GM19193 (cell line): ENCODE measurements around the gene SH3PXD2B.

Experiments used
- POLR2A ChIP-seq: IDR thresholded peaks from 4 replicates; pipeline ENCODE4 v1.6.1; 2011; ENCODE audit not compliant: insufficient read depth, insufficient read length; ENCODE audit errors: extremely low read depth

The SH3PXD2B gene

GRCh38 chr5:172454358-172455086, at the start of gene SH3PXD2B:
SH3PXD2B (minus strand) TSS chr5:172454525; CDS start chr5:172454352, 173 bp downstream.
- TF ChIP-seq POLR2A, result no peak

DNA sequence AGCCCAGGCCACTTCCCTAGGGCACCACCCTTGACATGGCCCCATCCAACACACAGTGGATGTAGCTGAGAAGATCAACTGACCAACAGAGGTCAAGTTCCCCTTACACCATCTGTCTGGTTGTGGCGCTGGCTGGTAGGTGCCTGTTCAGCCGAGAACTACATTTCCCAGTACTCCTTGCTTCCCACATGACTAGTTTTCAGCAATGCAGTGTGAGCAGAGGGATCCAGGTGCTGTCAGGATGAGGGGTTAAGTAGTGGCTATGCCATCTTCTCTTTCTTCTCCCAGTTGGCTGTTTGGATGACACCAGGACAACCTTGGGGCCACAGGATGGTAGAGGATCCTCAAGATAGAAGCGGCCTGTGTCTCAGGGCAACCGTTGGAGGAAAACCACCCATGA, 48.6 kb upstream of the SH3PXD2B start:
- no peak for TF ChIP-seq POLR2A

GRCh38 chr5:172502410-172502809, 48.1 kb upstream of the SH3PXD2B start:
- no peak for TF ChIP-seq POLR2A

- TF ChIP-seq POLR2A, result no peak
Observed at GRCh38 chr5:172501708-172502320, 47.5 kb upstream of the SH3PXD2B start.

- TF ChIP-seq POLR2A, result no peak
Observed at GRCh38 chr5:172499287-172499686, 45.0 kb upstream of the SH3PXD2B start.

- TF ChIP-seq POLR2A, result no peak
Observed at GRCh38 chr5:172498431-172499129, 44.3 kb upstream of the SH3PXD2B start.

GRCh38 chr5:172497591-172498255, 43.4 kb upstream of the SH3PXD2B start:
- no peak for TF ChIP-seq POLR2A

- no peak for TF ChIP-seq POLR2A
Observed at GRCh38 chr5:172496671-172497371, 42.5 kb upstream of the SH3PXD2B start.

- no peak for TF ChIP-seq POLR2A
Observed at GRCh38 chr5:172494630-172495505, 40.5 kb upstream of the SH3PXD2B start.

- no peak for TF ChIP-seq POLR2A
Observed at GRCh38 chr5:172493906-172494305, 39.6 kb upstream of the SH3PXD2B start.

- TF ChIP-seq POLR2A, result no peak
Observed at GRCh38 chr5:172493461-172493860, 39.1 kb upstream of the SH3PXD2B start.

DNA sequence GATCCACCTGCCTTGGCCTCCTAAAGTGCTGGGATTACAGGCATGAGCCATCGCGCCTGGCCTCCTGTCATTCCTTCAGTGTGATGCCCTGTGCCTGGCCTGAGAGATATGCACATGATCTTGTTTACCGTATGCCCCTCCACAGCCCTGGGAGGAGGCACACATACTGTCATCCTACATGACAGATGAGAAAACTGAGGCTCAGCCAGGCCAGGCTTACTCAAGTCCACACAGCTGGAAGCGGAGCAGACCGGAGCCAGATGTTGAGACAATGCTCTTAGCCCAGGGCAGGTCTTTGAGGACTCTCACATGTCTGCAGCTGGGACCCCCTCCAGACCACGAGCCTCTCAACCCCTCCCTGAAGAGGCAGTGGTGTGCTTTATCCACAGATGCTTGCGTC, 38.7 kb upstream of the SH3PXD2B start:
- TF ChIP-seq POLR2A, result no peak

DNA sequence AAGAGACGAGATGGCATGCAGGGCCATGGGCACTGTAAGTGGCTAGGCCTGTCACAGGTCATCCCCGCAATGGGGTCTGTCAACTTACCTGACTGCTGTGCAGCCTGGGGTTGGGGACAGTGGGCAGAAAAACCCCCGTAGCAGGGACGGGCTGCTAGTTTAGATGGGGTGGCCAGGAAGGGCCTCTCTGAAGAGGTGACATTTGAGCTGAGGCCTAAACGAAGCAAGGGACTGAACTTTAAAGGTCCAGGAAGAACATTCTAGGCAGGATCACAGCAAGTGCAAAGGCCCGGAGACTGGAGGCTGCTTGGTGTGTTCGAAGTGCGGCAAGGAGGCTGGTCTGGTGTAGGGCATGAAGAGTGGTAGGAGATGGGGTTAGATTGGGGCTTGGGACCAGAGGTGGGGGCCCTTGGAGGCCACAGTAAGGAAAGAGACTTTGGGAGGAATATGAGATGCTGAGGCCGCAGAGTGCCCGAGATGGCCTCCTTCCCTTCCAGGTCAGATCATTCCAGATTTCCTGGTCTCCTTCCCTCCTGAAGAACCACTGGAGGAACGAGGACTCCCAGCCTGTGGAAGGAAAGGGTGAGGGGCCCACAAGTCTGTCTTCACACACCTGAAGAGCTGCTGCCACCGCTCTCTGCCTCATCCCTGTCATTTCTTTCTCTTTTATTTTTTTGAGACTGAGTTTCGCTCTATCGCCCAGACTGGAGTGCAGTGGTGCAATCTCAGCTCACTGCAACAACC, 37.9 kb upstream of the SH3PXD2B start:
- TF ChIP-seq POLR2A, result no peak
